HG02642 (cell line): ENCODE results near the gene PCDH17.

ENCODE experiments used
- ATAC-seq: cut with Tn5 transposase; IDR thresholded peaks from one replicate; pipeline ENCODE4 v1.9.1; 2021; ENCODE audit warnings: mild to moderate bottlenecking; ENCODE audit not compliant: unreplicated experiment, poor library complexity

PCDH17 gene

DNA sequence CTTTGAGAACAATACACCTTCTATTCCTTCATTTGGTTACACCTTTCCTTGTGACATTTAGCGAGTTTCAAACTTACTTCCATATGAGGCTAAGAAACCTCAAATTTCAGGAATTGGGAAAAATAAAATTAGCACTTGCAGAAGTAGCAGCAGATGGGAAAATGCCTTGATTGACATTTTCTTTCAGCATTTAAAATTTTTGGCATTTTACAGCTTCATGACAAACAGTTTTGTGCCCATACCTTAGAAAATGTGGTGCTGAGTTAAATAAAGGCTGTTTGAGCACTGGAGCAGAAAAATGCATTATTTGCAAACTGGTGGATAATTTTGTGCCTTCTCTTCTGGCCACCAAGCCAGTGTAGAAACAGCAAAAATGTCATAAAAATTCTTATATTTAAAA lies 95.4 kb downstream of the PCDH17 start:
- no peak for ATAC-seq

DNA sequence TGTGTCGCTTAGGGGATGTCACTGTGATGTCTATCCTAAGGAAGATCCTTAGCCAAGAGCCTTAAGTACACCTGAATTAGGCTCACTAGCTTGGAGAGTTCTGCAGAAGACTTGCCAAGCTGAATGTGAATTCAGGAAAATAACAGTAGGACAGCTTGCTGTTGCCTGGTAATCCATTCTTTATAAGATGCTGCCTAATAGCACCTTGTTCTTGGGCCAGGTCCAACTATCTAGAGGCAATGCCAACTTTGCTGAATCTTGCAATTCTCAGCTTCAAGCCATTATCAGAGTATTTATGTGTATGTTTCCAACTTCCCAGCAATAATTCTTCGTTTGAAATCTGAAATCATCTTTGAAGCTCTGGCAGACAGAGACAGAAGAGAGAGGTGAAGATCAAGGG lies 102.8 kb downstream of the PCDH17 start:
- ATAC-seq = no peak

GRCh38 chr13:57739089-57739488 lies 107.5 kb downstream of the PCDH17 start:
- ATAC-seq = no peak

GRCh38 chr13:57739543-57740190 lies 108.1 kb downstream of the PCDH17 start:
- no peak for ATAC-seq

- no peak for ATAC-seq
These were observed 109.2 kb downstream of the PCDH17 start for GRCh38 chr13:57740719-57741118.

GRCh38 chr13:57748096-57748495 lies 116.6 kb downstream of the PCDH17 start:
- no peak for ATAC-seq

DNA sequence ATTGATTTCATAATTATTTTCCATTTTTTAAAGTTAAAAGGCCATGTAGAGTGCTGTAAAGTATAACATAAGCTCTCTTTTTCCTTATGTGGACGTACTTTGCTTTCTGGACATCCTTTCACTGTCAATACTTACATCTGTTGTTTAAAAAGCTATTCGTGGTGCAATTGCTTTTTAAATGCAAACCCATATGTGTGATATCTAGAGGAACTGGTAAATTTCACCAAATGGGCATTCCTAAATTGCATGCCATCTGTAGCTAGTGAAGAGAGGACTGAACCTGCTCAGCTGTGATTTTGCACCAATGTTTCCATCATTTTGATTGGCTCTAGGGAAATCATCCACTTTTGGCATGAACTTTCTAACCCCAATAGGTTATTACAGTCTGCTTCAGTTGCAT lies 129.4 kb downstream of the PCDH17 start:
- no peak for ATAC-seq

DNA sequence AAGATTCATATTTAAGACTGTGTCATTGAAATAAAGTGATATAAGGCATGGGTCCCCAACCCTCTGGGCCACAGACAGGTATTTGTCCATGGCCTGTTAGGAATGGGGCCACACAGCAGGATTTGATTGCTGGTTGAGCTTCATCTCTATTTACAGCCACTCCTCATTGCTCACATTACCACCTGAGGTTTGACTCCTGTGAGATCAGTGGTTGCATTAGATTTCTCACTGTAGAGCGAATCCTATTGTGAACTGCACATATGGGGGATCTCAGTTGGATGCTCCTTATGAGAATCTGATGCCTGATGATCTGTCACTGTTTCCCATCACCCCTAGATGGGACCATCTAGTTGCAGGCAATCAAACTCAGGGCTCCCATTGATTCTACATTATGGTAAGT lies 132.1 kb downstream of the PCDH17 start:
- no peak for ATAC-seq
